ENCODE results near the gene TNKS1BP1. TPM values are rescaled to one million over a fixed set of nuclear protein-coding genes. Genes with fewer than 3 reads are reported as not detected.

TNKS1BP1 gene
- total and polyA plus RNA-seq, 9 of the 15 experiments (the other 6 are each of a cell fraction or from before 2014, with no cell fraction given): 1.1 to 47.2 (median 10.9) TPM

GRCh38 chr11:57335343-57336110 is 10.8 kb upstream of the TNKS1BP1 start, which contains the start of gene SSRP1 (continued):
- TF ChIP-seq RBM34 (IDR thresholded peaks at IDR 0.05; ENCODE audit: borderline replicate concordance, insufficient read depth, low read length) (no peak), NR1H2 (CRISPR knock-in tag; IDR thresholded peaks at IDR 0.05) (0 out of 2 replicates have a peak, but pooled peaks have one; percentile 34), PREB (CRISPR knock-in tag; IDR thresholded peaks at IDR 0.05) (no peak), MCM3 (IDR thresholded peaks at IDR 0.05) (no peak), ATF1 (CRISPR knock-in tag; IDR thresholded peaks at IDR 0.05) (0 out of 2 replicates have a peak, but pooled peaks have one; percentile 2), ATF1 (tag; IDR thresholded peaks at IDR 0.05) (no peak; the same call in 1 of the 2 replicates), TBL1XR1 (IDR thresholded peaks at IDR 0.05; ENCODE audit: low read length in 2 of 2) (no peak), SMARCB1 (IDR thresholded peaks at IDR 0.05; ENCODE audit: insufficient read length, low read depth) (no peak), CREB1 (IDR thresholded peaks at IDR 0.05) (no peak), CREB1 (CRISPR knock-in tag; IDR thresholded peaks at IDR 0.05) (peak; percentile 63), DNMT1 (IDR thresholded peaks at IDR 0.05) (no peak), U2AF1 (optimal IDR thresholded peaks at IDR 0.05; ENCODE audit: low read depth, low read length) (no peak), FOXA1 (IDR thresholded peaks at IDR 0.05; ENCODE audit: borderline replicate concordance) (no peak), YY1 (IDR thresholded peaks at IDR 0.05; ENCODE audit: borderline replicate concordance in 1 of 3, control insufficient read depth in 1 of 3, extremely low read depth in 1 of 3, insufficient read depth in 3 of 3, insufficient read length in 1 of 3, insufficient replicate concordance in 2 of 3, low read depth in 1 of 3, low read length in 2 of 3) (peak in 1 of 3 experiments; percentile 38), AFF1 (IDR thresholded peaks at IDR 0.05; ENCODE audit: low read depth in 1 of 2, partially characterized antibody in 2 of 2) (peak in 1 of 2 experiments; percentile 50), KAT7 (CRISPR knock-in tag; IDR thresholded peaks at IDR 0.05; ENCODE audit: borderline replicate concordance) (0 out of 2 replicates have a peak, but pooled peaks have one; percentile 54), ASH1L (IDR thresholded peaks at IDR 0.05; ENCODE audit: borderline replicate concordance, low read depth, partially characterized antibody) (no peak), POU5F1 (IDR thresholded peaks at IDR 0.05; ENCODE audit: borderline replicate concordance, low read depth, low read length, partially characterized antibody) (no peak), THRB (CRISPR knock-in tag; conservative IDR thresholded peaks at IDR 0.05) (no peak), NCOR1 (IDR thresholded peaks at IDR 0.05) (0 out of 2 replicates have a peak, but pooled peaks have one; percentile 39), DIDO1 (tag; IDR thresholded peaks at IDR 0.05; ENCODE audit: low read depth) (peak; percentile 39; the same call in 1 of the 2 replicates)

Measured in K562 (cell line).